GM10266 (cell line): ENCODE measurements around the gene AUNIP.

Experiments used
- DNase-seq: peaks from one replicate; pipeline ENCODE4 v3.0.0; 2012; ENCODE audit errors: extremely low spot score
- CTCF ChIP-seq: IDR thresholded peaks from 2 replicates; pipeline ENCODE4 v1.5.1; 2012; ENCODE audit warnings: mild to moderate bottlenecking, low read depth; ENCODE audit not compliant: control insufficient read depth, insufficient read depth; ENCODE audit errors: missing control alignments

AUNIP gene

DNA sequence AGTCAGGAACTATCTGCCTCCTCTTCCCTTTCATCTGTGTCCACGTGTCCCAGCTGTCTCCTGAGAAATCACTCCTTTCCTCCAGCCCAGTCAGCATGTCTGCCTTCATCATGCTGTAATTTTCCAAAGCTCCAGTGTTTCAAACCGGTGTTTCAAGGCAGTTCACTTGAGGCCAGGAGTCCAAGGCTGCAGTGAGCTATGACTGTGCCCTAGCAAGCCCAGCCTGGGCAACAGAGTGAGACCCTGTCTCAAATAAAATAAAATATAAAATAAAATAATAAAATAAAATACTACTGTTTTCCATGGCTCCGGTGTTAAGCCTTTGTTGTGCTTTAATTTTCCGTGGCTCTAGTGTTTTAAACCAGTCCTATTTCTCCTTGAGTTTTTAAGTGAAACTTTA, 67.1 kb downstream of the AUNIP start:
- no peak for DNase-seq
- TF ChIP-seq CTCF, result no peak

DNA sequence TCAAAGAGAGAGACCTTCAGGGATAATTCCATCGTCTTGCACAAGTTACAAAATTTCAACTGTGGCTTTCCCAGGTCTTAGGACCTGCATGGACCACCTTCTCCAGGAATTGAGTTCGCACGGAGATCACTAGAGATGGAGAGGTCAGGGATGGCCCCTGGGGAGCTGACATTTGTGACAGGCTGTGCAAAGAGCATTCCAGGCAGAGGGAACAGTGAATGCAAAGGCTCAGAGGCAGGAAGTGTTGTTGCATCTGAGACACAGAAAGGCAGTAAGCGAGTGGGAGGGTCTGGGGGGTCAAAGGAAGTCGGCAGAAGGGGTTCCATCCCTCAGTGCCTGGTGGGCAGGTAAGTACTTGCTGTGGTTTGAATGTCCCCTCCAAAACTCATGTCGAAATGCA, 68.8 kb downstream of the AUNIP start:
- DNase-seq, result no peak
- TF ChIP-seq CTCF, result no peak

DNA sequence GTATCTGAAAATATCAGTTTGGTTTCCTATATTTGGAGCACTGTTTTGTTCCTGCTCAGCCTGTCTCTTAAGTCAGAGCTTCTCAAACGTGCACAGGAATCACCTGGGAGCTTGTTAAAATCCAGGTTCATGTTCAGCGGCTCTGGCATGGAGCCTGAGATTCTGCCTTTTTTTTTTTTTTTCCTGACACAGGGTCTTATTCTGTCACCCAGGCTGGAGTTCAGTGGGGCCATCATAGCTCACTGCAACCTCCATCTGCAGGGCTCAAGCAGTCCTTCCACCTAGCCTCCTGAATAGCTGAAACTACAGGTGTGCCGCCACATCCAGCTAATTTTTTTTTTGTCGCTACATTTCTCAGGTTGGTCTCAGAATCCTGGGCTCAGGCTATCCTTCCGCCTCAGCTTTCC, 71.5 kb downstream of the AUNIP start:
- no peak for TF ChIP-seq CTCF
- DNase-seq, result no peak

- DNase-seq, result no peak
- TF ChIP-seq CTCF, result no peak
These were observed 72.1 kb downstream of the AUNIP start for GRCh38 chr1:25786887-25787759.

GRCh38 chr1:25785333-25786067, 73.8 kb downstream of the AUNIP start:
- TF ChIP-seq CTCF, result no peak
- DNase-seq, result no peak

DNA sequence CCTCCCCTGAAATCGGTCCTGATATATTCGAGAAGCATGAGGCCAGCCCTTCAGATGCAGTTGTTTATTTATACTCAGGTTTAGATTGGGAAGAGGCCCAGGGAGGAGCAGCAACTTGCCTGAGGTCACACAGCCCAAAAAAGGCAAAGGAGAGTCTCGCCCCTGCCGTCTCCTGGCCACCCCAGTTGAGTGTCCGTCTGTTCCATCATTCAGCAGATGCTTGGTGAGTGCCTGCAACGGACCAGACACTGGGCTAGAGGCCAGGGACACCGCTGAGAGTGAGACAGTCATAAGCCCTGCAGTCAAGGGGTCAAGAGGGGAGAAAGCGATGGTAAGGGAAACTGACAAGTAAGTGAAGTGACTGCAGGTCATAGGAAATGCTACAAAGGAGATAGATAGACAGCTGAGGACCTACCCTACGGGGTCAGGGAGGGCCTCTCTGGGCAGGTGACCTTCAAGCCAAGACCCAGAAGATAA, 74.6 kb downstream of the AUNIP start:
- TF ChIP-seq CTCF, result no peak
- DNase-seq, result no peak
